GM19099 (cell line): Measurements from ENCODE around the gene MEGF9.

ENCODE experiments used
- POLR2A ChIP-seq: IDR thresholded peaks from 3 replicates; pipeline ENCODE4 v1.6.1; 2011; ENCODE audit warnings: low read depth; ENCODE audit not compliant: insufficient read length; ENCODE audit errors: extremely low read depth

MEGF9 gene

GRCh38 chr9:120609636-120610035 lies 104.6 kb downstream of the MEGF9 start:
- no peak for TF ChIP-seq POLR2A

GRCh38 chr9:120608421-120608820 lies 105.8 kb downstream of the MEGF9 start:
- no peak for TF ChIP-seq POLR2A

- no peak for TF ChIP-seq POLR2A
These were observed 110.7 kb downstream of the MEGF9 start for GRCh38 chr9:120603591-120603990.

GRCh38 chr9:120603010-120603409 lies 111.3 kb downstream of the MEGF9 start:
- TF ChIP-seq POLR2A: no peak

GRCh38 chr9:120593955-120594277 lies 120.4 kb downstream of the MEGF9 start:
- TF ChIP-seq POLR2A: no peak

GRCh38 chr9:120593250-120593954 lies 120.9 kb downstream of the MEGF9 start:
- TF ChIP-seq POLR2A: no peak

GRCh38 chr9:120592210-120592609 lies 122.1 kb downstream of the MEGF9 start:
- no peak for TF ChIP-seq POLR2A

- TF ChIP-seq POLR2A: no peak
These were observed 126.9 kb downstream of the MEGF9 start for GRCh38 chr9:120587328-120587727.

- TF ChIP-seq POLR2A: no peak
These were observed 130.3 kb downstream of the MEGF9 start for GRCh38 chr9:120583958-120584369.

GRCh38 chr9:120580051-120580896 lies 134.0 kb downstream of the MEGF9 start, which contains the start of gene CDK5RAP2:
Gene CDK5RAP2, minus strand, starts transcription at chr9:120580167. Its CDS starts 189 bp downstream, at chr9:120579978.
- TF ChIP-seq POLR2A: peak; percentile 67

- TF ChIP-seq POLR2A: no peak
These were observed 134.9 kb downstream of the MEGF9 start for GRCh38 chr9:120579139-120580050.

- no peak for TF ChIP-seq POLR2A
These were observed 139.8 kb downstream of the MEGF9 start for GRCh38 chr9:120574473-120574872.

- TF ChIP-seq POLR2A: no peak
These were observed 141.8 kb downstream of the MEGF9 start for GRCh38 chr9:120572472-120572871.

GRCh38 chr9:120571443-120572257 lies 142.6 kb downstream of the MEGF9 start:
- TF ChIP-seq POLR2A: no peak
